Measurements from ENCODE around the gene CAV1.

DNA sequence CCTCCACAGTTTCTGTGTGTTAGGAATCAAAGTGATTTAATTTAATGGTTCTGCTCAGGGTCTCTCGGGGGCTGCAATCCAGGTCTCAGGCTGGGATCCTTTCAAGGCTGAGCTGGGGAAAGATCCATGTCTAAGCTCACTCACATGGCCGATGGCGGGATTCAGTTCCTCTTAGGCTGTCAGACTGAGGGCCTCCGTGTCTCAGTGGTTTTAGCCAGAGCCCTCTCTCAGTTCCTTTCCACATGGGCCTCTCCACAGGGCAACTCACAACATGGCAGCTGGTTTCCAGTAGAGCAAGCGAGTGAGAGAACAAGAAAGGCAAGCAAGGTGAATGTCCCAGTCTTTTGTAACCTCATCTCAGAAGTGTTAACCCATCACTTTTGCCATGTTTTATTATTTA, 26.9 kb downstream of the CAV1 start:
- TF ChIP-seq, protein P1, sequence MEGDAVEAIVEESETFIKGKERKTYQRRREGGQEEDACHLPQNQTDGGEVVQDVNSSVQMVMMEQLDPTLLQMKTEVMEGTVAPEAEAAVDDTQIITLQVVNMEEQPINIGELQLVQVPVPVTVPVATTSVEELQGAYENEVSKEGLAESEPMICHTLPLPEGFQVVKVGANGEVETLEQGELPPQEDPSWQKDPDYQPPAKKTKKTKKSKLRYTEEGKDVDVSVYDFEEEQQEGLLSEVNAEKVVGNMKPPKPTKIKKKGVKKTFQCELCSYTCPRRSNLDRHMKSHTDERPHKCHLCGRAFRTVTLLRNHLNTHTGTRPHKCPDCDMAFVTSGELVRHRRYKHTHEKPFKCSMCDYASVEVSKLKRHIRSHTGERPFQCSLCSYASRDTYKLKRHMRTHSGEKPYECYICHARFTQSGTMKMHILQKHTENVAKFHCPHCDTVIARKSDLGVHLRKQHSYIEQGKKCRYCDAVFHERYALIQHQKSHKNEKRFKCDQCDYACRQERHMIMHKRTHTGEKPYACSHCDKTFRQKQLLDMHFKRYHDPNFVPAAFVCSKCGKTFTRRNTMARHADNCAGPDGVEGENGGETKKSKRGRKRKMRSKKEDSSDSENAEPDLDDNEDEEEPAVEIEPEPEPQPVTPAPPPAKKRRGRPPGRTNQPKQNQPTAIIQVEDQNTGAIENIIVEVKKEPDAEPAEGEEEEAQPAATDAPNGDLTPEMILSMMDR (IDR thresholded peaks at IDR 0.05; ENCODE audit: poor library complexity, severe bottlenecking): no peak
- TF ChIP-seq POLR2AphosphoS5 (IDR thresholded peaks at IDR 0.05) (no peak), SMC3 (conservative IDR thresholded peaks at IDR 0.05; ENCODE audit: poor library complexity) (no peak), RAD21 (conservative IDR thresholded peaks at IDR 0.05) (no peak), EP300 (conservative IDR thresholded peaks at IDR 0.05; ENCODE audit: poor library complexity, severe bottlenecking) (no peak), EZH2 (IDR thresholded peaks at IDR 0.05; ENCODE audit: borderline replicate concordance, insufficient read depth, low read length, poor library complexity, severe bottlenecking) (no peak), MXI1 (conservative IDR thresholded peaks at IDR 0.05; ENCODE audit: poor library complexity, severe bottlenecking) (no peak), TAF1 (IDR thresholded peaks at IDR 0.05; ENCODE audit: low read depth) (no peak)
- TF ChIP-seq, protein P2, sequence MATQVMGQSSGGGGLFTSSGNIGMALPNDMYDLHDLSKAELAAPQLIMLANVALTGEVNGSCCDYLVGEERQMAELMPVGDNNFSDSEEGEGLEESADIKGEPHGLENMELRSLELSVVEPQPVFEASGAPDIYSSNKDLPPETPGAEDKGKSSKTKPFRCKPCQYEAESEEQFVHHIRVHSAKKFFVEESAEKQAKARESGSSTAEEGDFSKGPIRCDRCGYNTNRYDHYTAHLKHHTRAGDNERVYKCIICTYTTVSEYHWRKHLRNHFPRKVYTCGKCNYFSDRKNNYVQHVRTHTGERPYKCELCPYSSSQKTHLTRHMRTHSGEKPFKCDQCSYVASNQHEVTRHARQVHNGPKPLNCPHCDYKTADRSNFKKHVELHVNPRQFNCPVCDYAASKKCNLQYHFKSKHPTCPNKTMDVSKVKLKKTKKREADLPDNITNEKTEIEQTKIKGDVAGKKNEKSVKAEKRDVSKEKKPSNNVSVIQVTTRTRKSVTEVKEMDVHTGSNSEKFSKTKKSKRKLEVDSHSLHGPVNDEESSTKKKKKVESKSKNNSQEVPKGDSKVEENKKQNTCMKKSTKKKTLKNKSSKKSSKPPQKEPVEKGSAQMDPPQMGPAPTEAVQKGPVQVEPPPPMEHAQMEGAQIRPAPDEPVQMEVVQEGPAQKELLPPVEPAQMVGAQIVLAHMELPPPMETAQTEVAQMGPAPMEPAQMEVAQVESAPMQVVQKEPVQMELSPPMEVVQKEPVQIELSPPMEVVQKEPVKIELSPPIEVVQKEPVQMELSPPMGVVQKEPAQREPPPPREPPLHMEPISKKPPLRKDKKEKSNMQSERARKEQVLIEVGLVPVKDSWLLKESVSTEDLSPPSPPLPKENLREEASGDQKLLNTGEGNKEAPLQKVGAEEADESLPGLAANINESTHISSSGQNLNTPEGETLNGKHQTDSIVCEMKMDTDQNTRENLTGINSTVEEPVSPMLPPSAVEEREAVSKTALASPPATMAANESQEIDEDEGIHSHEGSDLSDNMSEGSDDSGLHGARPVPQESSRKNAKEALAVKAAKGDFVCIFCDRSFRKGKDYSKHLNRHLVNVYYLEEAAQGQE (IDR thresholded peaks at IDR 0.05; ENCODE audit: borderline replicate concordance): no peak
